Adrenal gland (tissue), 12 donors: Measurements from ENCODE around the gene TIMELESS. TPM values are rescaled to one million over a fixed set of nuclear protein-coding genes. Genes with fewer than 3 reads are reported as not detected.

Source experiments
- DNase-seq, 7 donors: peaks; one replicate each; pipeline ENCODE4 v3.0.0-alpha.2; 2019 to 2020
- H3K27ac ChIP-seq, 5 donors: fragments of 200-600 bp; sonication (generic) in 4 of 5; 1 replicate in 3 of 5; 2 replicates in 2 of 5; pipeline versions ENCODE4 v1.5.1 to v1.8.0; 2016 to 2020; ENCODE audit warnings: mild to moderate bottlenecking in 1 of 5
- H3K27me3 ChIP-seq: fragments of 200-600 bp; 2 replicates; pipeline ENCODE4 v1.8.0; 2021
- H3K36me3 ChIP-seq, 2 donors: fragments of 200-600 bp; replicated peaks in 1 of 2; 1 replicate in 1 of 2; 2 replicates in 1 of 2; pipeline versions ENCODE4 v1.5.1 to v1.8.0; 2018 to 2022
- H3K4me1 ChIP-seq, 2 donors: fragments of 200-600 bp; replicated peaks in 1 of 2; 1 replicate in 1 of 2; 2 replicates in 1 of 2; pipeline versions ENCODE4 v1.5.1 to v1.8.0; 2018 to 2021
- H3K4me3 ChIP-seq, 4 donors: fragments of 200-600 bp; sonication (generic) in 3 of 4; one replicate each; pipeline ENCODE4 v1.5.1; 2016 to 2018
- H3K9me3 ChIP-seq, 3 donors: fragments of 200-600 bp; sonication (generic) in 1 of 3; replicated peaks in 1 of 3; 1 replicate in 2 of 3; 2 replicates in 1 of 3; pipeline versions ENCODE4 v1.5.1 to v1.8.0; 2016 to 2021
- POLR2A ChIP-seq, 2 donors: fragments of 450-650 bp; IDR thresholded peaks; one replicate each; pipeline ENCODE4 v1.6.1; 2017; ENCODE audit warnings: antibody characterized with exemption in 2 of 2, mild to moderate bottlenecking in 2 of 2, moderate library complexity in 1 of 2
- WGBS, 4 donors: extraction: QIAGEN DNeasy Blood & Tissue Kit in 2 of 4; methylation state at CpG; one replicate each; pipeline versions ENCODE4 v1.1.5 to v1.1.7; 2013 to 2017; 5-methylcytosine and 5-hydroxymethylcytosine counted together
- intact Hi-C, 2 donors: fragments of 100-400 bp; cut with DNase I; formaldehyde crosslinking; loops; one replicate each; pipeline versions ENCODE4 v1.14.1 to v1.15.0; 2022 to 2023
- polyA plus RNA-seq, 3 donors: library from polyadenylated mRNA; stranded (reverse); fragments of 200-250 nt in 2 of 3; fragments of 350-450 nt in 1 of 3; fragmentation: Illumina TruSeq in 1 of 3; extraction: RNeasy Lipid Tissue Mini Kit (QIAGEN cat#74804) in 1 of 3; gene quantifications; one replicate each; pipeline ENCODE4 v1.2.3, GENCODE V29; 2013 to 2014
- total RNA-seq, 9 donors: library from RNA; depleted of rRNA in 4 of 9; stranded (reverse); fragments of >200 nt in 4 of 9; fragments of 120-200 nt in 1 of 9; fragmentation: NEBNext Ultra II Directional in 1 of 9; extraction: Animal tissue kit (Norgen Biotek cat#: 25700) in 1 of 9; gene quantifications; one replicate each; pipeline versions ENCODE4 v1.1.0 to v1.2.4, GENCODE V29; 2013 to 2023
- TF ChIP-seq, protein P1 (sequence below), 6 experiments: fragments of 450-650 bp in 4 of 6; fragments of 200-600 bp in 2 of 6; sonication (generic) in 1 of 6; IDR thresholded peaks; 1 replicate in 5 of 6; 2 replicates in 1 of 6; pipeline versions ENCODE4 v1.5.1 to v1.8.0; 2016 to 2021; ENCODE audit warnings: antibody characterized with exemption in 6 of 6, mild to moderate bottlenecking in 2 of 6, moderate library complexity in 1 of 6
- donor health status: healthy with polysubstance abuse.
- donor health status: Bipolar disorder and iron deficiency.
- donor health status: DM: yes; HTN: yes; CAD: no.
- donor health status: DM: no; HTN: no; CAD: no.
- donor health status: DM: no; HTN: no; CAD: no.
- donor health status: DM: yes; HTN: yes; CAD: no.

TIMELESS gene
- total and polyA plus RNA-seq, 12 donors: 4.6 to 9.3 (median 6.5) TPM

DNA sequence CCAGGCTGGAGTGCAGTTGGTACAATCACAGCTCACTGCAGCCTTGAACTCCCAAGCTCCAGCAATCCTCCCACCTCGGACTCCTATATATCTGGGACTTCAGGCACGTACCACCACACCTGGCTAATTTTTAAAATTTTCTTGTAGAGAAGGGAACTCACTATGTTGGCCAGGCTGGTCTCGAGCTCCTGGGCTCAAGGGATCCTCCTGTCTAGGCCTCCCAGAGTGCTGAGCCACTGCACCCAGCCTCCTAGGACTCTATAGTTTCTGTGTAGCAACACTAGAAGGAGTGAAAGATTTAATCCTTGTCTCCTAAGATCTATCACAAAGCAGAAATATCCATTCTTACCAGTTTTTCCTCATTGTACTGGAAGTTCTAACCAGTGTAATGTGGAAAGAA is 82.3 kb downstream of the TIMELESS start:
- no peaks in the 10 kb centered on the region for H3K36me3 ChIP-seq
- no peak for DNase-seq
- no peak overlapping the region for H3K27ac ChIP-seq
- TF ChIP-seq POLR2A (IDR thresholded peaks at IDR 0.05): no peak
- TF ChIP-seq, protein P1, sequence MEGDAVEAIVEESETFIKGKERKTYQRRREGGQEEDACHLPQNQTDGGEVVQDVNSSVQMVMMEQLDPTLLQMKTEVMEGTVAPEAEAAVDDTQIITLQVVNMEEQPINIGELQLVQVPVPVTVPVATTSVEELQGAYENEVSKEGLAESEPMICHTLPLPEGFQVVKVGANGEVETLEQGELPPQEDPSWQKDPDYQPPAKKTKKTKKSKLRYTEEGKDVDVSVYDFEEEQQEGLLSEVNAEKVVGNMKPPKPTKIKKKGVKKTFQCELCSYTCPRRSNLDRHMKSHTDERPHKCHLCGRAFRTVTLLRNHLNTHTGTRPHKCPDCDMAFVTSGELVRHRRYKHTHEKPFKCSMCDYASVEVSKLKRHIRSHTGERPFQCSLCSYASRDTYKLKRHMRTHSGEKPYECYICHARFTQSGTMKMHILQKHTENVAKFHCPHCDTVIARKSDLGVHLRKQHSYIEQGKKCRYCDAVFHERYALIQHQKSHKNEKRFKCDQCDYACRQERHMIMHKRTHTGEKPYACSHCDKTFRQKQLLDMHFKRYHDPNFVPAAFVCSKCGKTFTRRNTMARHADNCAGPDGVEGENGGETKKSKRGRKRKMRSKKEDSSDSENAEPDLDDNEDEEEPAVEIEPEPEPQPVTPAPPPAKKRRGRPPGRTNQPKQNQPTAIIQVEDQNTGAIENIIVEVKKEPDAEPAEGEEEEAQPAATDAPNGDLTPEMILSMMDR (IDR thresholded peaks at IDR 0.05): no peak
- H3K9me3 ChIP-seq: no peaks in the 10 kb centered on the region
- no peak overlapping the region for H3K4me3 ChIP-seq
- intact Hi-C loops: no loop called here
- 76 to 87% (median 85%) methylated on average over 2 to 3 of the region's 3 CpGs for WGBS, 4 donors
- no peaks in the 10 kb centered on the region for H3K4me1 ChIP-seq
- H3K27me3 ChIP-seq: no peaks in the 10 kb centered on the region

Other genes starting within 250 kb of the TIMELESS start
- gene RNF41, start 227.5 kb downstream of the TIMELESS start, total RNA-seq: 10 to 100 TPM; 42.4 to 90.6 (median 64.1) TPM
- gene RNF41, start 227.5 kb downstream of the TIMELESS start, polyA plus RNA-seq: 10 to 100 TPM; 13.0 to 44.0 (median 13.5) TPM
- gene NABP2, start 225.1 kb downstream of the TIMELESS start, total RNA-seq: 10 to 100 TPM; 23.8 to 55.4 (median 48.4) TPM
- 10 to 100 TPM; 24.6 to 48.3 (median 39.7) TPM for gene NABP2, start 225.1 kb downstream of the TIMELESS start, polyA plus RNA-seq
- under 1 TPM in 3 of 9 donors, not detected in 6; 0.50 to 0.83 (median 0.65) TPM for gene SLC39A5, start 219.4 kb downstream of the TIMELESS start, total RNA-seq
- 1 to 10 TPM in 1 of 3 donors, under 1 TPM in 1, not detected in 1; 0.54 to 2.0 TPM for gene SLC39A5, start 219.4 kb downstream of the TIMELESS start, polyA plus RNA-seq
- 10 to 100 TPM; 21.3 to 86.8 (median 28.5) TPM for gene ANKRD52, start 191.0 kb downstream of the TIMELESS start, total RNA-seq
- 10 to 100 TPM in 2 of 3 donors, 1 to 10 TPM in 1; 8.4 to 54.0 (median 28.8) TPM for gene ANKRD52, start 191.0 kb downstream of the TIMELESS start, polyA plus RNA-seq
- gene COQ10A, start 182.5 kb downstream of the TIMELESS start, total RNA-seq: 10 to 100 TPM; 24.2 to 65.1 (median 33.7) TPM
- 10 to 100 TPM; 25.2 to 47.6 (median 36.7) TPM for gene COQ10A, start 182.5 kb downstream of the TIMELESS start, polyA plus RNA-seq
- 100 to 1,000 TPM; 143 to 417 (median 265) TPM for gene CS, start 149.1 kb downstream of the TIMELESS start, total RNA-seq
- gene CS, start 149.1 kb downstream of the TIMELESS start, polyA plus RNA-seq: 100 to 1,000 TPM in 1 of 3 donors, 10 to 100 TPM in 2; 64.6 to 404 (median 73.1) TPM
- gene CNPY2, start 133.4 kb downstream of the TIMELESS start, total RNA-seq: 100 to 1,000 TPM; 103 to 163 (median 146) TPM
- 100 to 1,000 TPM; 138 to 192 (median 179) TPM for gene CNPY2, start 133.4 kb downstream of the TIMELESS start, polyA plus RNA-seq
- 100 to 1,000 TPM in 1 of 9 donors, 10 to 100 TPM in 8; 19.6 to 124 (median 61.6) TPM for gene PAN2, start 115.4 kb downstream of the TIMELESS start, total RNA-seq
- 100 to 1,000 TPM in 2 of 3 donors, 10 to 100 TPM in 1; 40.8 to 111 (median 102) TPM for gene PAN2, start 115.4 kb downstream of the TIMELESS start, polyA plus RNA-seq
- under 1 TPM in 4 of 9 donors, not detected in 5; 0.29 to 0.67 (median 0.62) TPM for gene IL23A, start 110.5 kb downstream of the TIMELESS start, total RNA-seq
- 1 to 10 TPM in 1 of 3 donors, under 1 TPM in 2; 0.55 to 1.3 (median 0.64) TPM for gene IL23A, start 110.5 kb downstream of the TIMELESS start, polyA plus RNA-seq
- gene STAT2, start 89.3 kb downstream of the TIMELESS start, total RNA-seq: 100 to 1,000 TPM in 5 of 9 donors, 10 to 100 TPM in 4; 74.2 to 197 (median 101) TPM
- gene STAT2, start 89.3 kb downstream of the TIMELESS start, polyA plus RNA-seq: 100 to 1,000 TPM in 1 of 3 donors, 10 to 100 TPM in 2; 45.3 to 120 (median 47.3) TPM
- not detected for gene APOF, start 86.6 kb downstream of the TIMELESS start, total RNA-seq
- under 1 TPM in 1 of 3 donors, not detected in 2; 0.24 TPM for gene APOF, start 86.6 kb downstream of the TIMELESS start, polyA plus RNA-seq
- 1 to 10 TPM in 1 of 9 donors, under 1 TPM in 3, not detected in 5; 0.32 to 1.6 (median 0.39) TPM for gene MIP, start 5.2 kb upstream of the TIMELESS start, total RNA-seq
- gene MIP, start 5.2 kb upstream of the TIMELESS start, polyA plus RNA-seq: under 1 TPM; 0.08 to 0.24 (median 0.17) TPM
- 1 to 10 TPM; 2.8 to 6.5 (median 5.3) TPM for gene SPRYD4, start 19.2 kb upstream of the TIMELESS start, total RNA-seq
- 1 to 10 TPM; 2.5 to 5.6 (median 3.2) TPM for gene SPRYD4, start 19.2 kb upstream of the TIMELESS start, polyA plus RNA-seq
- gene GLS2, start 38.7 kb upstream of the TIMELESS start, total RNA-seq: 1 to 10 TPM in 5 of 9 donors, under 1 TPM in 3, not detected in 1; 0.17 to 3.3 (median 1.1) TPM
- gene GLS2, start 38.7 kb upstream of the TIMELESS start, polyA plus RNA-seq: 1 to 10 TPM; 1.5 to 5.3 (median 1.6) TPM
- gene RBMS2, start 72.4 kb upstream of the TIMELESS start, total RNA-seq: 10 to 100 TPM in 8 of 9 donors, 1 to 10 TPM in 1; 9.6 to 41.5 (median 24.0) TPM
- 10 to 100 TPM in 2 of 3 donors, 1 to 10 TPM in 1; 7.6 to 20.9 (median 11.3) TPM for gene RBMS2, start 72.4 kb upstream of the TIMELESS start, polyA plus RNA-seq
- gene BAZ2A, start 180.9 kb upstream of the TIMELESS start, total RNA-seq: 10 to 100 TPM; 25.5 to 96.0 (median 79.7) TPM
- gene BAZ2A, start 180.9 kb upstream of the TIMELESS start, polyA plus RNA-seq: 100 to 1,000 TPM in 1 of 3 donors, 10 to 100 TPM in 2; 21.9 to 115 (median 65.2) TPM
- gene ATP5F1B, start 196.6 kb upstream of the TIMELESS start, total RNA-seq: 1,000 to 10,000 TPM in 1 of 9 donors, 100 to 1,000 TPM in 8; 512 to 1,073 (median 830) TPM
- 1,000 to 10,000 TPM in 1 of 3 donors, 100 to 1,000 TPM in 2; 306 to 1,296 (median 573) TPM for gene ATP5F1B, start 196.6 kb upstream of the TIMELESS start, polyA plus RNA-seq
- gene PTGES3, start 238.9 kb upstream of the TIMELESS start, total RNA-seq: 100 to 1,000 TPM in 5 of 9 donors, 10 to 100 TPM in 4; 47.3 to 171 (median 106) TPM
- 100 to 1,000 TPM in 1 of 3 donors, 10 to 100 TPM in 2; 49.1 to 296 (median 68.1) TPM for gene PTGES3, start 238.9 kb upstream of the TIMELESS start, polyA plus RNA-seq